K562 (cell line): ENCODE data around the gene IPO5. TPM values are rescaled to one million over a fixed set of nuclear protein-coding genes. Genes with fewer than 3 reads are reported as not detected.
A peak's percentile ranks its signal among the peaks of the same experiment; 100 is the strongest.

Source experiments
- ATAC-seq: fragments of 200-7000 bp; cut with Tn5 transposase; 3 replicates; pipeline ENCODE4 v1.9.1; 2020; ENCODE audit warnings: moderate library complexity
- BruUV-seq: library from RNA; stranded (reverse); fragments of 400-500 nt; replicated peaks from 2 replicates; lab custom pipeline; 2021; lab: Mats Ljungman, UMichigan
- CTCF ChIA-PET: fragments of 300-600 bp; formaldehyde crosslinking; extraction: SDS; loops from one replicate; lab custom pipeline; 2021; ENCODE audit warnings: low intra/inter-chr PET ratio; lab: Yijun Ruan, JAX
- POLR2A ChIA-PET: fragments of 300-600, 350-650 bp; sonication (Branson Sonifier 250); formaldehyde crosslinking; extraction: SDS; loops from one replicate; lab custom pipeline; 2021; ENCODE audit warnings: antibody characterized with exemption, inconsistent platforms; lab: Yijun Ruan, JAX
- DNase-seq, 4 experiments: peaks; one replicate each; pipeline versions ENCODE4 v3.0.0 to v3.0.0-alpha.2; 2011 to 2018; ENCODE audit warnings: low spot score in 3 of 4, mixed read lengths in 3 of 4; ENCODE audit errors: extremely low read depth in 1 of 4
- FAIRE-seq: peaks from 2 replicates; lab custom pipeline; 2011; peaks lifted over from hg19 to GRCh38; lab: Jason Lieb, UNC
- H2AFZ ChIP-seq: 2 replicates; pipeline ENCODE4 v1.6.0; 2011; ENCODE audit warnings: low read depth, low read length, control low read depth, inconsistent platforms
- H3K27ac ChIP-seq: fragments of 200-600 bp; 3 replicates; pipeline ENCODE4 v1.8.0; 2011; ENCODE audit warnings: low read depth, mild to moderate bottlenecking, control low read depth, inconsistent platforms, low read length, moderate library complexity, mixed read lengths; ENCODE audit errors: extremely low read depth
- H3K27me3 ChIP-seq, 2 experiments: fragments of 300-600 bp in 1 of 2; 2 replicates in 1 of 2; 3 replicates in 1 of 2; pipeline versions ENCODE4 v1.6.0 to v1.8.0; 2011; ENCODE audit warnings: inconsistent platforms in 2 of 2, low read length in 2 of 2, mild to moderate bottlenecking in 1 of 2, mixed read lengths in 1 of 2, moderate library complexity in 1 of 2; ENCODE audit not compliant: control insufficient read depth in 2 of 2, insufficient read depth in 2 of 2
- H3K36me3 ChIP-seq: fragments of 300-600 bp; 3 replicates; pipeline ENCODE4 v1.8.0; 2011; ENCODE audit warnings: mild to moderate bottlenecking, low read length, inconsistent platforms; ENCODE audit not compliant: control insufficient read depth, insufficient read depth
- H3K4me1 ChIP-seq, 2 experiments: fragments of 200-600 bp in 1 of 2; replicated peaks in 1 of 2; 2 replicates in 1 of 2; 3 replicates in 1 of 2; pipeline versions ENCODE4 v1.5.1 to v1.8.0; 2011; ENCODE audit warnings: inconsistent platforms in 2 of 2, low read length in 2 of 2, mild to moderate bottlenecking in 1 of 2, mixed read lengths in 1 of 2, moderate library complexity in 1 of 2; ENCODE audit not compliant: control insufficient read depth in 2 of 2, insufficient read depth in 2 of 2
- H3K4me2 ChIP-seq: 2 replicates; pipeline ENCODE4 v1.6.1; 2011; ENCODE audit warnings: low read length, control low read depth, inconsistent platforms, mixed read lengths; ENCODE audit not compliant: insufficient read depth
- H3K4me3 ChIP-seq: fragments of 200-600 bp; sonication (generic), shearing (Covaris generic); 2 replicates; pipeline ENCODE4 v1.5.1; 2016; ENCODE audit warnings: control low read depth, inconsistent platforms
- H3K79me2 ChIP-seq: fragments of 200-600 bp; 3 replicates; pipeline ENCODE4 v1.8.0; 2011; ENCODE audit warnings: low read length, inconsistent platforms; ENCODE audit not compliant: control insufficient read depth, insufficient read depth
- H3K9ac ChIP-seq, 2 experiments: 2 replicates each; pipeline versions ENCODE4 v1.6.0 to v1.6.1; 2011; ENCODE audit warnings: low read depth in 2 of 2, low read length in 2 of 2, control low read depth in 1 of 2, inconsistent platforms in 1 of 2, mild to moderate bottlenecking in 1 of 2, mixed read lengths in 1 of 2; ENCODE audit not compliant: insufficient read depth in 1 of 2
- H3K9me1 ChIP-seq: one replicate; pipeline ENCODE4 v1.6.0; 2011; ENCODE audit warnings: inconsistent platforms, mild to moderate bottlenecking, low read length, moderate library complexity; ENCODE audit not compliant: control insufficient read depth, insufficient read depth
- H3K9me3 ChIP-seq: replicated peaks from 2 replicates; pipeline ENCODE4 v1.5.1; 2011; ENCODE audit warnings: low read depth, low read length, inconsistent platforms; ENCODE audit not compliant: control insufficient read depth, insufficient read depth
- H4K20me1 ChIP-seq: replicated peaks from 2 replicates; pipeline ENCODE4 v1.6.1; 2011; ENCODE audit warnings: low read length, inconsistent platforms, mixed read lengths; ENCODE audit not compliant: control insufficient read depth, insufficient read depth
- NFATC3 ChIP-seq: fragments of 450-650 bp; IDR thresholded peaks from 2 replicates; pipeline ENCODE4 v1.6.1; 2017; ENCODE audit warnings: mild to moderate bottlenecking
- PHF21A ChIP-seq: fragments of 450-650 bp; IDR thresholded peaks from 2 replicates; pipeline ENCODE4 v1.6.1; 2017; ENCODE audit warnings: low read depth, borderline replicate concordance
- RBM25 ChIP-seq: fragments of 200-400 bp; formaldehyde crosslinking; IDR thresholded peaks from 2 replicates; pipeline ENCODE4 v1.6.1; 2018; ENCODE audit warnings: low read length, low read depth, moderate library complexity; ENCODE audit not compliant: severe bottlenecking
- ZNF232 ChIP-seq: sonication (generic); formaldehyde crosslinking; IDR thresholded peaks from 2 replicates; pipeline ENCODE4 v1.8.0; 2022; ENCODE audit warnings: mild to moderate bottlenecking, missing genetic modification reagents
- WGBS: fragments of 100-300 bp; shearing (Covaris generic); methylation state at CpG from one replicate; pipeline ENCODE4 v1.1.6; 2016; ENCODE audit warnings: low coverage, mixed read lengths; ENCODE audit not compliant: insufficient coverage; ENCODE audit errors: missing lambda C conversion rate; 5-methylcytosine and 5-hydroxymethylcytosine counted together
- in situ Hi-C: fragments of 300-500 bp; cut with MboI; formaldehyde crosslinking; loops from 4 replicates; pipeline ENCODE4 v1.15.0; 2018; ENCODE audit warnings: inconsistent platforms, mixed read lengths
- intact Hi-C: fragments of 100-400 bp; cut with micrococcal nuclease; formaldehyde crosslinking; loops from 2 replicates; pipeline ENCODE4 v1.14.2; 2022
- polyA plus RNA-seq, 8 experiments: library from polyadenylated mRNA; depleted of rRNA in 4 of 8; stranded (reverse) in 5 of 8; unstranded in 3 of 8; fragments of >200 nt; fragmentation: Nextera tagmentation in 2 of 8; fragmentation: Illumina TruSeq in 1 of 8; extraction: Ambion mirVana in 2 of 8; extraction: Trizol in 1 of 8; gene quantifications; 2 replicates each; pipeline versions ENCODE4 v1.2.1 to v1.2.3, GENCODE V29; 2011 to 2014; ENCODE audit warnings: inconsistent platforms in 1 of 8, missing spikeins in 1 of 8
- total RNA-seq, 7 experiments: library from RNA; depleted of rRNA in 6 of 7; stranded (reverse); fragments of >200 nt in 6 of 7; fragmentation: Illumina TruSeq in 2 of 7; extraction: Trizol in 2 of 7; gene quantifications; 2 replicates each; pipeline versions ENCODE4 v1.2.1 to v1.2.3, GENCODE V29; 2011 to 2021; ENCODE audit warnings: low replicate concordance in 1 of 7
- TF ChIP-seq, protein P1 (sequence below): IDR thresholded peaks from 2 replicates; pipeline ENCODE4 v1.6.1; 2011; ENCODE audit not compliant: insufficient read length; ENCODE audit errors: extremely low read depth
- TF ChIP-seq, protein P2 (sequence below): fragments of 450-650 bp; IDR thresholded peaks from 2 replicates; pipeline ENCODE4 v1.6.1; 2017; ENCODE audit warnings: mild to moderate bottlenecking, moderate library complexity
- TF ChIP-seq, protein P3 (sequence below): fragments of 250-450 bp; sonication (Bioruptor Pico); IDR thresholded peaks from 2 replicates; pipeline ENCODE4 v1.8.0; 2021; ENCODE audit warnings: moderate library complexity, mild to moderate bottlenecking, inconsistent platforms

Gene IPO5
- total and polyA plus RNA-seq, 9 of the 15 experiments (the other 6 are each of a cell fraction or from before 2014, with no cell fraction given): 45.8 to 206 (median 134) TPM

DNA sequence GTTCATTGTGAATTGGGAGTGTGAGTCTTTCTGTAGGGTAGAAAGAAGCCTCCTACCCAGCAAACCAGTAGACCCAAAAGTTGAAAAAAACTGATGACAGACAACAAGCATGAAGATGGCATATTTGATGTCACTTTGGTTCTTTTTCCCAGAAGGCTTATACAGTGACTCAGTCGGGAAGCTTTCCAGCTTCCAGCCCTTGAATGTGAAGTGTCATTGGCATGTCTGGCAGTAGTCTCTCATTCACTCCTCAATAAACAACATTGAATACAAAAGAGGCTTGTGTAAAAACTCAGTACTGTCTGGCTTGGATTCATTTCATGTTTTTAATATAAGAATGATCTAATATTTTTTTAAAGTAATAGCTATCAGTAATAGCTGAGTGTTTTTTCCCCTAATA, 68.7 kb downstream of the IPO5 start (continued):
- TF ChIP-seq, protein P1, sequence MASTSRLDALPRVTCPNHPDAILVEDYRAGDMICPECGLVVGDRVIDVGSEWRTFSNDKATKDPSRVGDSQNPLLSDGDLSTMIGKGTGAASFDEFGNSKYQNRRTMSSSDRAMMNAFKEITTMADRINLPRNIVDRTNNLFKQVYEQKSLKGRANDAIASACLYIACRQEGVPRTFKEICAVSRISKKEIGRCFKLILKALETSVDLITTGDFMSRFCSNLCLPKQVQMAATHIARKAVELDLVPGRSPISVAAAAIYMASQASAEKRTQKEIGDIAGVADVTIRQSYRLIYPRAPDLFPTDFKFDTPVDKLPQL: no peak
- TF ChIP-seq, protein P2, sequence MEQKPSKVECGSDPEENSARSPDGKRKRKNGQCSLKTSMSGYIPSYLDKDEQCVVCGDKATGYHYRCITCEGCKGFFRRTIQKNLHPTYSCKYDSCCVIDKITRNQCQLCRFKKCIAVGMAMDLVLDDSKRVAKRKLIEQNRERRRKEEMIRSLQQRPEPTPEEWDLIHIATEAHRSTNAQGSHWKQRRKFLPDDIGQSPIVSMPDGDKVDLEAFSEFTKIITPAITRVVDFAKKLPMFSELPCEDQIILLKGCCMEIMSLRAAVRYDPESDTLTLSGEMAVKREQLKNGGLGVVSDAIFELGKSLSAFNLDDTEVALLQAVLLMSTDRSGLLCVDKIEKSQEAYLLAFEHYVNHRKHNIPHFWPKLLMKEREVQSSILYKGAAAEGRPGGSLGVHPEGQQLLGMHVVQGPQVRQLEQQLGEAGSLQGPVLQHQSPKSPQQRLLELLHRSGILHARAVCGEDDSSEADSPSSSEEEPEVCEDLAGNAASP: no peak
- TF ChIP-seq NFATC3 (no peak), ZNF232 (no peak)
- TF ChIP-seq, protein P3, sequence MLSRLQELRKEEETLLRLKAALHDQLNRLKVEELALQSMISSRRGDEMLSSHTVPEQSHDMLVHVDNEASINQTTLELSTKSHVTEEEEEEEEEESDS (CRISPR knock-in tag): no peak

DNA sequence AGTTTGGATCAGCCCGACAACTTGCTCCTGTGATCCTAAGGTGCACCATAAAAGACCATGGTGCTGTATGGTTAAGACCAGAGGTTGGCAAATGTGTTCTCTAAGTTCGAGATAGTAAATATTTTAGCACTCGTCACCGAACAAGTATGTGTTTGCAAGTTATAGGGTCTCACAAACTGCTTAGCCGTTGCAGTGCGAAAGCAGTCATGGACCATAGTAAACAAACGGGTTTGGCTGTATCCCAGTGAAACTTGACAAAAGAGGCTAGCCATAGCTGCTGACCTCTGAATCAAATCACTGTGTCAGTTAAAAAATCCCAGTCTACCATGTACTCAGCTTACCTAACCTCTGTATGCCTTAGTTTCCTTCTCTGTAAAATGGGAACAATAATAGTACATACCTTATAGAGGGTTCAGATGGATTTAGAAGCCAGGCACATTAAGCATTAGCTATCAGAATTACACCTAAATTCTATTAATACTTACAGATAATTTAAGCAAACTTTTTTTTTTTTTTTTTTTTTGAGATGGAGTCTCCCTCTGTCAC, 72.1 kb downstream of the IPO5 start:
- ChIA-PET CTCF (no interaction called here), POLR2A (no interaction called here)
- in situ Hi-C loops: no loop called here
- no peak overlapping the region for H3K4me3 ChIP-seq
- 90% methylated on average over 7 of the region's 7 CpGs for WGBS
- no peaks in the 10 kb centered on the region for H3K79me2 ChIP-seq
- H3K27me3 ChIP-seq: no peaks in the 10 kb centered on the region
- H2AFZ ChIP-seq: no peak overlapping the region
- no peaks in the 10 kb centered on the region for H4K20me1 ChIP-seq
- H3K36me3 ChIP-seq: peaks cover 29% of the 10 kb centered on the region
- DNase-seq (no peak), ATAC-seq (no peak; the same call in 2 of the 3 replicates), FAIRE-seq (no peak)
- TF ChIP-seq RBM25 (peak; percentile 55), PHF21A (no peak)
- H3K4me2 ChIP-seq: no peak overlapping the region
- no peaks in the 10 kb centered on the region for H3K4me1 ChIP-seq
- BruUV-seq: no TSS peak
- no peak overlapping the region for H3K9ac ChIP-seq
- intact Hi-C loops: no loop called here
- no peak overlapping the region for H3K27ac ChIP-seq
- no peaks in the 10 kb centered on the region for H3K9me1 ChIP-seq
- no peaks in the 10 kb centered on the region for H3K9me3 ChIP-seq
